ENCODE measurements around the gene YAE1. TPM values are rescaled to one million over a fixed set of nuclear protein-coding genes. Genes with fewer than 3 reads are reported as not detected.
A peak's percentile ranks its signal among the peaks of the same experiment; 100 is the strongest.

The YAE1 gene
- total RNA-seq, 1 experiment from 2014 or later: 51.5 TPM

- DNase-seq (ENCODE audit: low read depth, low spot score): no peak
- in situ Hi-C loops (cut with HindIII; ENCODE audit: low pct_unique_long_range_greater_than_20kb, low sequenced_read_pairs): no loop called here
Measured at GRCh38 chr7:39620486-39620885, 54.3 kb downstream of the YAE1 start.

GRCh38 chr7:39621261-39621660 is 55.1 kb downstream of the YAE1 start:
- no peak for DNase-seq (ENCODE audit: low read depth, low spot score)

GRCh38 chr7:39621784-39622411 is 55.7 kb downstream of the YAE1 start:
- peak; percentile 65 for DNase-seq (ENCODE audit: low read depth, low spot score)
- in situ Hi-C loops (cut with HindIII; ENCODE audit: low pct_unique_long_range_greater_than_20kb, low sequenced_read_pairs): no loop called here

More at GRCh38 chr7:39621261-39621660, 55.1 kb downstream of the YAE1 start:
- in situ Hi-C loops (cut with HindIII; ENCODE audit: low pct_unique_long_range_greater_than_20kb, low sequenced_read_pairs): no loop called here

Other genes starting within 250 kb of the YAE1 start
- gene RALA, start 57.2 kb downstream of the YAE1 start, total RNA-seq (2014; rRNA removed; shearing (Covaris generic)): 17.6 and 20.3 TPM in 2 replicates

All from SK-MEL-5 (cell line).